Measurements from ENCODE around the gene RBX1. TPM values are rescaled to one million over a fixed set of nuclear protein-coding genes. Genes with fewer than 3 reads are reported as not detected.

Gene RBX1
- total RNA-seq, 4 donors from 2014 or later = 21.6 to 52.4 (median 38.8) TPM

DNA sequence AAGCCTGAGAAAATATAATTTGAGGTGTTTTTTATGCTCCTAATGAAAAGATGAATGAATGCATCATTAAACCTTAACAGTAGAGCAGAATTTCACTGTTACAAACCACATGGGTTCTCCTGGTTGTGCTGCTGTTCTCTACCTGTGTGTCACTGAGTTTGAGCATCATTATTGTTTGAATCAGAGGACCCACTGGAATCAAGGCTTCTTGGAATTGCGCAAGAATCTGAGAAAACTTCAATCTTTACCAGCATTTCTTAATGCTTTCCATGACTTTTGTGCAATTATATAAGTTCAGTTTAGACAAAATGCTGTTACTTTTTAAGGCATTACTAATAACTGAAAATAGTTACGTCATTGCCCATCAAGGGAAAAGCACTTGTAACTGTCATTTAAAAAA, 18.8 kb upstream of the RBX1 start:
- no peak overlapping the region for H3K4me3 ChIP-seq
- H3K9me3 ChIP-seq = no peaks in the 10 kb centered on the region
- no peak overlapping the region for H3K27ac ChIP-seq
- no peak for ATAC-seq
- H3K27me3 ChIP-seq = no peaks in the 10 kb centered on the region
- H3K4me1 ChIP-seq = no peaks in the 10 kb centered on the region
- 88 to 100% methylated on average over 2 of the region's 2 CpGs for WGBS, 2 donors (ENCODE audit: low coverage in 1 of 2)
- TF ChIP-seq, protein P1, sequence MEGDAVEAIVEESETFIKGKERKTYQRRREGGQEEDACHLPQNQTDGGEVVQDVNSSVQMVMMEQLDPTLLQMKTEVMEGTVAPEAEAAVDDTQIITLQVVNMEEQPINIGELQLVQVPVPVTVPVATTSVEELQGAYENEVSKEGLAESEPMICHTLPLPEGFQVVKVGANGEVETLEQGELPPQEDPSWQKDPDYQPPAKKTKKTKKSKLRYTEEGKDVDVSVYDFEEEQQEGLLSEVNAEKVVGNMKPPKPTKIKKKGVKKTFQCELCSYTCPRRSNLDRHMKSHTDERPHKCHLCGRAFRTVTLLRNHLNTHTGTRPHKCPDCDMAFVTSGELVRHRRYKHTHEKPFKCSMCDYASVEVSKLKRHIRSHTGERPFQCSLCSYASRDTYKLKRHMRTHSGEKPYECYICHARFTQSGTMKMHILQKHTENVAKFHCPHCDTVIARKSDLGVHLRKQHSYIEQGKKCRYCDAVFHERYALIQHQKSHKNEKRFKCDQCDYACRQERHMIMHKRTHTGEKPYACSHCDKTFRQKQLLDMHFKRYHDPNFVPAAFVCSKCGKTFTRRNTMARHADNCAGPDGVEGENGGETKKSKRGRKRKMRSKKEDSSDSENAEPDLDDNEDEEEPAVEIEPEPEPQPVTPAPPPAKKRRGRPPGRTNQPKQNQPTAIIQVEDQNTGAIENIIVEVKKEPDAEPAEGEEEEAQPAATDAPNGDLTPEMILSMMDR (IDR thresholded peaks at IDR 0.05) = no peak
- TF ChIP-seq POLR2A (IDR thresholded peaks at IDR 0.05) (no peak), POLR2AphosphoS5 (IDR thresholded peaks at IDR 0.05) (no peak), EP300 (IDR thresholded peaks at IDR 0.05) (no peak)
- peaks cover 0 to 64% of the 10 kb centered on the region in 2 donors for H3K36me3 ChIP-seq

DNA sequence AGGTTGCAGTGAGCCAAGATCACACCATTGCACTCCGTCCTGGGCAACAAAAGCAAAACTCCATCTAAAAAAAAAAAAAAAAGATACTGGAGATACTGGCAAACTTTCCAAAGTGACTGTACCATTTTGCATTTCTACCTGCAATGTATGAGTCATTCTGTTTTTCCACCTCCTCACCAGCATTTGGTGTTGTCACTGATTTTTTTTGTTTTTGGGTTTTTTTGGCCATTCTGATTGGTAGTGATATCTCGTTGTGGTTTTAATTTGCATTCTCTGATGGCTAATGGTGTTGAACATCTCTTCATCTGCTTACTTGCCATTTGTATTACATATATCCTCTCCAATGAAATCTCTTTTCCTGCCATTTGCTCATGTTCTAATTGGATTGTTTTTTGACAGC, 12.0 kb upstream of the RBX1 start:
- Histone ChIP-seq H3K36me3 (peaks cover 0 to 3% of the 10 kb centered on the region in 2 donors), H3K27ac (no peak overlapping the region), H3K27me3 (no peaks in the 10 kb centered on the region), H3K9me3 (no peaks in the 10 kb centered on the region), H3K4me3 (no peak overlapping the region), H3K4me1 (no peaks in the 10 kb centered on the region)
- WGBS, 2 donors (ENCODE audit: low coverage in 1 of 2) = 82 to 92% methylated on average over 2 of the region's 2 CpGs
- ATAC-seq = no peak
- TF ChIP-seq POLR2A (IDR thresholded peaks at IDR 0.05) (no peak), EP300 (IDR thresholded peaks at IDR 0.05) (no peak), POLR2AphosphoS5 (IDR thresholded peaks at IDR 0.05) (no peak)
- TF ChIP-seq, protein P1 (IDR thresholded peaks at IDR 0.05) = no peak

DNA sequence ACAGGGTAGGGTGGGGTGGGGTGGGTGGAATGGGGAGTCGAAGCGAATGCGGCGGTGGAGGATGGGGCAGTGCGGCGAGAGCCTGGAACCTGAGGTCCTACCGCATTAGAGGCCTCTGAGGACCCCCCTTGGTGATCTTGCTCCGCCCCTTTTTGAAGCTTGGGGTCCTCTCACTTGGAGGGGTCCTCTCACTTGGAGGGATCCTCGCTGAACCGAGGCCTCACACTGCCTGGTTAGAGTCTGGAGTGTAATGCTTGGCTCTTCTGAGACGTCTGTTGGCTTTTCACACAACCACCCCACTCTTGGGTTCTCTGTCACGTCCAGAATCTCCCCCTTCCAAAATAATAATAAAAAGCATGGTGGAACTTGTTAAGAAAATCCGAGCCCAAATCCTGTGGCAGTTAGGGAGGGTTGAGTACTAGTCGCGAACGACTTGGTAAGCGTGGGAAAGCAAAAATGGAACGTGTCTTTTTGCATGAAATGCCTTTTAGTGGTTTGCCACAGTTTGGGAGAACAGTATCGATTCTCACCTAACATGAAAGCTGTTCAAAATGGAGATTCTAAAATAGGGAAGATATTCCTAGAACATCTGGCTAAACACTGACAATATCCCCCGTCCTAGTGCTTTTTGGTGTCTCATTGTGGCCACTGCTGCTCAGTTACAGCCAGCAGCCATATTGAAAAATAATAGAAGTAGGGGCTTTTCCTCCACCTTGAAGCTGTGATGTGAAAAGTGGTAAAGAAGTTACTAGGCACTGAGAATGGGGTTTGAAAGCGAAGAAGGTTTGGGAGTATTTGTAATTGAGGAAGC, 822 bp downstream of the RBX1 start:
- Histone ChIP-seq H3K27ac (peak overlapping the region; percentile 72 to 97 (median 94)), H3K27me3 (no peaks in the 10 kb centered on the region), H3K9me3 (no peaks in the 10 kb centered on the region), H3K4me1 (peaks cover 0 to 52% (median 18%) of the 10 kb centered on the region in 3 donors), H3K36me3 (peaks cover 0 to 34% of the 10 kb centered on the region in 2 donors), H3K4me3 (peak overlapping the region; percentile 74 to 77)
- TF ChIP-seq EP300 (IDR thresholded peaks at IDR 0.05) (no peak), POLR2A (IDR thresholded peaks at IDR 0.05) (no peak), POLR2AphosphoS5 (IDR thresholded peaks at IDR 0.05) (no peak)
- TF ChIP-seq, protein P1 (IDR thresholded peaks at IDR 0.05) = no peak
- 4% methylated on average over 15 to 18 of the region's 21 CpGs for WGBS, 2 donors (ENCODE audit: low coverage in 1 of 2)
- ATAC-seq = no peak

DNA sequence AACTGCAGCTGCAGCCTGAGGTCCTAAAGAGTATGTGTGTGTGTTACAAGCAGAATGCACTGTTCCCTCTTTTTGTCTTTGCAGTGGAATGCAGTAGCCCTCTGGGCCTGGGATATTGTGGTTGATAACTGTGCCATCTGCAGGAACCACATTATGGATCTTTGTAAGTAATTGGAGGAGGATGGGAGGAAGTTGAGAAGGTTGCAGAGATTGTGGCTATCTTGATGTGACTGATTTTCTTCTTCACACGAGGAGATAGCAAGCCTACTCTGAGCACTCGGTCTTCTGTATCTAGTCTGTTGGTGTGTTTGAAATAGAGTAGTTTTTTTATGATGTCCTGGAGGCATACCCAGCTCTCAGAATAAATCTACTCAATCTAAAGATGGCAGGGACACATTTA, 2.3 kb downstream of the RBX1 start:
- H3K9me3 ChIP-seq = no peaks in the 10 kb centered on the region
- H3K36me3 ChIP-seq = peaks cover 0 to 49% of the 10 kb centered on the region in 2 donors
- no peak for ATAC-seq
- WGBS, 2 donors (ENCODE audit: low coverage in 1 of 2) = 45 to 47% methylated on average over 2 of the region's 2 CpGs
- H3K27me3 ChIP-seq = no peaks in the 10 kb centered on the region
- no peak overlapping the region for H3K27ac ChIP-seq
- no peak overlapping the region for H3K4me3 ChIP-seq
- H3K4me1 ChIP-seq = peaks cover 0 to 61% (median 18%) of the 10 kb centered on the region in 3 donors
- TF ChIP-seq POLR2AphosphoS5 (IDR thresholded peaks at IDR 0.05) (no peak), POLR2A (IDR thresholded peaks at IDR 0.05) (no peak), EP300 (IDR thresholded peaks at IDR 0.05) (no peak)
- TF ChIP-seq, protein P1 (IDR thresholded peaks at IDR 0.05) = no peak

DNA sequence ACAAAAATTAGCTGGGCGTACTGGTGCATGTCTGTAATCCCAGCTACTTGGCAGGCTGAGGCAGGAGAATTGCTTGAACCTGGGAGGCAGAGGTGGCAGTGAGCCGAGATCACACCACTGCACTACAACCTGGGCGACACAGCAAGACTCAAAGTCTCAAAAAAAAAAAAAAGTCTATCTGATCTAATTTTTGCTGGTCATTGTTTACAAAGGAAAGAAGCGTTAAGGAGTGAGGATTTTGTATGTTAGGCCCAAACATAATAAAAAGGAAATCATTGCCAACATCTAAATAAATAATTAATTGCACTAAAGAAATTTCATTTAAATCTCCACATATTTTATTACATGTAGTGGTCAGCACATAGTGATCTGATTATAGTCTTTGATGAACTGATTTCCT, 2.9 kb downstream of the RBX1 start:
- 69 to 83% methylated on average over 3 to 4 of the region's 4 CpGs for WGBS, 2 donors (ENCODE audit: low coverage in 1 of 2)
- H3K27me3 ChIP-seq = no peaks in the 10 kb centered on the region
- H3K4me1 ChIP-seq = peaks cover 0 to 61% (median 18%) of the 10 kb centered on the region in 3 donors
- H3K9me3 ChIP-seq = no peaks in the 10 kb centered on the region
- no peak overlapping the region for H3K27ac ChIP-seq
- H3K36me3 ChIP-seq = peaks cover 0 to 55% of the 10 kb centered on the region in 2 donors
- TF ChIP-seq EP300 (IDR thresholded peaks at IDR 0.05) (no peak), POLR2A (IDR thresholded peaks at IDR 0.05) (no peak), POLR2AphosphoS5 (IDR thresholded peaks at IDR 0.05) (no peak)
- TF ChIP-seq, protein P1 (IDR thresholded peaks at IDR 0.05) = no peak
- no peak overlapping the region for H3K4me3 ChIP-seq
- ATAC-seq = no peak

All from gastroesophageal sphincter (tissue), 4 donors.